HG02970 (cell line): ENCODE results near the gene RTN4R.

Source experiments
- ATAC-seq: cut with Tn5 transposase; IDR thresholded peaks from one replicate; pipeline ENCODE4 v1.9.1; 2021; ENCODE audit warnings: mild to moderate bottlenecking, moderate library complexity, moderate number of reproducible peaks; ENCODE audit not compliant: unreplicated experiment, low FRiP score

The RTN4R gene

GRCh38 chr22:20259327-20259688 lies 8.8 kb downstream of the RTN4R start:
- ATAC-seq, result no peak

- ATAC-seq, result no peak
Measured at GRCh38 chr22:20258584-20259326, 9.4 kb downstream of the RTN4R start.

- ATAC-seq, result no peak
Measured at GRCh38 chr22:20258021-20258299, 10.2 kb downstream of the RTN4R start.

- no peak for ATAC-seq
Measured at GRCh38 chr22:20257212-20258020, 10.7 kb downstream of the RTN4R start.

- no peak for ATAC-seq
Measured at GRCh38 chr22:20256551-20257211, 11.4 kb downstream of the RTN4R start.

GRCh38 chr22:20256027-20256426 lies 12.1 kb downstream of the RTN4R start:
- no peak for ATAC-seq

- no peak for ATAC-seq
Measured at GRCh38 chr22:20254975-20255946, 12.9 kb downstream of the RTN4R start.

- no peak for ATAC-seq
Measured at GRCh38 chr22:20253161-20253560, 15.0 kb downstream of the RTN4R start.

GRCh38 chr22:20251981-20252380 lies 16.1 kb downstream of the RTN4R start:
- no peak for ATAC-seq

GRCh38 chr22:20251491-20251890 lies 16.6 kb downstream of the RTN4R start:
- no peak for ATAC-seq

GRCh38 chr22:20249797-20250354 lies 18.2 kb downstream of the RTN4R start:
- no peak for ATAC-seq

- no peak for ATAC-seq
Measured at GRCh38 chr22:20248461-20248978, 19.6 kb downstream of the RTN4R start.

GRCh38 chr22:20247608-20248171 lies 20.4 kb downstream of the RTN4R start:
- ATAC-seq, result no peak

GRCh38 chr22:20247010-20247505 lies 21.1 kb downstream of the RTN4R start:
- ATAC-seq, result no peak

GRCh38 chr22:20246368-20247009 lies 21.6 kb downstream of the RTN4R start:
- no peak for ATAC-seq

- no peak for ATAC-seq
Measured at GRCh38 chr22:20245577-20246367, 22.3 kb downstream of the RTN4R start.

GRCh38 chr22:20244691-20245576 lies 23.2 kb downstream of the RTN4R start:
- ATAC-seq, result no peak
